Esophagus muscularis mucosa (tissue), 3 donors: ENCODE measurements around the gene SLC3A2.

Experiments
- CTCF ChIP-seq, 3 experiments: fragments of 200-600 bp in 2 of 3; fragments of 450-650 bp in 1 of 3; sonication (generic) in 2 of 3; IDR thresholded peaks; one replicate each; pipeline ENCODE4 v1.5.1; 2017 to 2019; ENCODE audit warnings: antibody characterized with exemption in 3 of 3, mild to moderate bottlenecking in 2 of 3, moderate library complexity in 1 of 3
- EP300 ChIP-seq: sonication (generic); formaldehyde crosslinking; IDR thresholded peaks from one replicate; pipeline ENCODE4 v1.6.1; 2017; ENCODE audit warnings: antibody characterized with exemption

- TF ChIP-seq CTCF (IDR thresholded peaks at IDR 0.05) (no peak), EP300 (no peak)
Observed at GRCh38 chr11:62875698-62876478, 4.8 kb upstream of the SLC3A2 start.
